H1 (cell line): ENCODE measurements around the gene SULF2. TPM values are rescaled to one million over a fixed set of nuclear protein-coding genes. Genes with fewer than 3 reads are reported as not detected.

Source experiments
- ASH2L ChIP-seq: fragments of 200-600, 300-600 bp; sonication (generic); IDR thresholded peaks from one replicate; pipeline ENCODE4 v1.7.1; 2017; ENCODE audit warnings: low read length
- CHD2 ChIP-seq: IDR thresholded peaks from 2 replicates; pipeline ENCODE4 v1.6.1; 2012; ENCODE audit warnings: low read length, improper control_type of control experiment
- HDAC2 ChIP-seq, 2 experiments: fragments of 300-600 bp in 1 of 2; sonication (generic) in 1 of 2; IDR thresholded peaks; 2 replicates each; pipeline ENCODE4 v1.6.1; 2011 to 2012; ENCODE audit warnings: low read depth in 2 of 2, low read length in 2 of 2, mild to moderate bottlenecking in 2 of 2, moderate library complexity in 2 of 2, borderline replicate concordance in 1 of 2, inconsistent platforms in 1 of 2
- KDM5A ChIP-seq: fragments of 200-600 bp; IDR thresholded peaks from 2 replicates; pipeline ENCODE4 v1.7.1; 2012; ENCODE audit warnings: mild to moderate bottlenecking, low read length, inconsistent platforms, mixed read lengths
- polyA plus RNA-seq, 7 experiments: library from polyadenylated mRNA; depleted of rRNA in 3 of 7; stranded (reverse) in 5 of 7; unstranded in 2 of 7; fragments of >200 nt in 5 of 7; fragments of 200-250 nt in 2 of 7; gene quantifications; 1 replicate in 5 of 7; 2 replicates in 1 of 7; 4 replicates in 1 of 7; pipeline versions ENCODE4 v1.2.1 to v1.2.3, GENCODE V29; 2011 to 2013; ENCODE audit warnings: missing spikeins in 2 of 7, mixed read lengths in 2 of 7
- total RNA-seq: library from RNA; stranded (reverse); fragmentation: NEBNext Ultra II Directional; extraction: Animal tissue kit (Norgen Biotek cat#: 25700); gene quantifications from 2 replicates; pipeline ENCODE4 v1.2.1, GENCODE V29; 2021
- TF ChIP-seq, protein P1 (sequence below): IDR thresholded peaks from 2 replicates; pipeline ENCODE4 v1.6.1; 2012; ENCODE audit warnings: inconsistent platforms

The SULF2 gene
- total and polyA plus RNA-seq, 2 of the 8 experiments (the other 6 are each of a cell fraction or from before 2014, with no cell fraction given), result 15.7 to 28.2 TPM

DNA sequence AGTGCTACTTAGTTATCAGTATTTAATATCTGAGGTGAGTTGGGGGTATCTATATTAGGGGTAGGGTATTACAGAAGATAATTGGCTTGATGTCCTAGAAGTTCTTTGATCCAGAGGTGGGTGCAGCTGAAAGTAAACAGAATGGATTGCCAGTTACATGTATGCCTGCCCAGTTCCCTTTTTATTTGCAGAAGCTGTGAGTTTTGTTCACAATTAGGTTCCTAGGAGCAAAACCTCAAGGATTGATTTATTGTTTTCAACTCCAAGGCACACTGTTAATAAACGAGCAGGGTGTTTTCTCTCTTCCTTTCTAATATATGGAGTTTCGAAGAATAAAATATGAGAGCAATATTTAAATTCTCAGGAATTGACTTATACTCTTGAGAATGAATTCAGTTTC is 129.0 kb downstream of the SULF2 start (continued):
- TF ChIP-seq, protein P1, sequence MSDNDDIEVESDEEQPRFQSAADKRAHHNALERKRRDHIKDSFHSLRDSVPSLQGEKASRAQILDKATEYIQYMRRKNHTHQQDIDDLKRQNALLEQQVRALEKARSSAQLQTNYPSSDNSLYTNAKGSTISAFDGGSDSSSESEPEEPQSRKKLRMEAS, result no peak
- TF ChIP-seq KDM5A (no peak), HDAC2 (IDR thresholded peaks at IDR 0.05; ENCODE audit: borderline replicate concordance in 1 of 2, low read depth in 2 of 2, low read length in 2 of 2) (no peak), CHD2 (no peak), ASH2L (no peak)
